NCI-H82 (cell line): ENCODE measurements around the gene FBXO34.

Source experiments
- DNase-seq: peaks from one replicate; lab custom pipeline; 2025; lab: John Stamatoyannopoulos, UW

The FBXO34 gene

GRCh38 chr14:55271572-55272298 lies 514 bp downstream of the FBXO34 start:
- DNase-seq, result peak; percentile 63

- DNase-seq, result no peak
These were observed 1.2 kb downstream of the FBXO34 start for GRCh38 chr14:55272387-55272786.

- DNase-seq, result no peak
These were observed 1.7 kb downstream of the FBXO34 start for GRCh38 chr14:55272922-55273321.

- DNase-seq, result no peak
These were observed 2.9 kb downstream of the FBXO34 start for GRCh38 chr14:55274146-55274545.

GRCh38 chr14:55274751-55275150 lies 3.5 kb downstream of the FBXO34 start:
- no peak for DNase-seq

GRCh38 chr14:55276736-55277135 lies 5.5 kb downstream of the FBXO34 start:
- no peak for DNase-seq

- no peak for DNase-seq
These were observed 6.9 kb downstream of the FBXO34 start for GRCh38 chr14:55277972-55278740.

- no peak for DNase-seq
These were observed 8.2 kb downstream of the FBXO34 start for GRCh38 chr14:55279384-55279783.

- DNase-seq, result no peak
These were observed 10.2 kb downstream of the FBXO34 start for GRCh38 chr14:55281316-55281839.

GRCh38 chr14:55285048-55285652 lies 13.9 kb downstream of the FBXO34 start:
- DNase-seq, result no peak

GRCh38 chr14:55288439-55288838 lies 17.2 kb downstream of the FBXO34 start:
- no peak for DNase-seq

- no peak for DNase-seq
These were observed 20.4 kb downstream of the FBXO34 start for GRCh38 chr14:55291480-55292081.

- DNase-seq, result no peak
These were observed 23.4 kb downstream of the FBXO34 start for GRCh38 chr14:55294603-55295002.

GRCh38 chr14:55297611-55298499 lies 26.6 kb downstream of the FBXO34 start:
- no peak for DNase-seq

GRCh38 chr14:55298500-55298822 lies 27.2 kb downstream of the FBXO34 start:
- DNase-seq, result no peak

- peak; percentile 81 for DNase-seq
These were observed 30.4 kb downstream of the FBXO34 start for GRCh38 chr14:55301437-55302121.

GRCh38 chr14:55302367-55303124 lies 31.3 kb downstream of the FBXO34 start:
- DNase-seq, result peak; percentile 40

- DNase-seq, result no peak
These were observed 31.9 kb downstream of the FBXO34 start for GRCh38 chr14:55303125-55303499.

GRCh38 chr14:55303691-55304145 lies 32.5 kb downstream of the FBXO34 start:
- DNase-seq, result no peak

- no peak for DNase-seq
These were observed 35.8 kb downstream of the FBXO34 start for GRCh38 chr14:55306938-55307589.
